Neural cell (in vitro differentiated cells): Measurements from ENCODE around the gene PIK3AP1.

Experiments used
- CTCF ChIP-seq: fragments of 450-650 bp; IDR thresholded peaks from 2 replicates; pipeline ENCODE4 v1.5.1; 2014; ENCODE audit warnings: antibody characterized with exemption, mild to moderate bottlenecking, moderate library complexity; ENCODE audit not compliant: poor library complexity, severe bottlenecking
- EP300 ChIP-seq: fragments of 450-650 bp; conservative IDR thresholded peaks from 2 replicates; pipeline ENCODE4 v1.6.1; 2014; ENCODE audit warnings: antibody characterized with exemption, mild to moderate bottlenecking, moderate library complexity; ENCODE audit not compliant: poor library complexity, severe bottlenecking
- EZH2 ChIP-seq: fragments of 200-600, 300-800 bp; shearing (Covaris generic), sonication (generic); IDR thresholded peaks from 2 replicates; pipeline ENCODE4 v1.6.1; 2014; ENCODE audit warnings: antibody characterized with exemption, low read length, borderline replicate concordance, mild to moderate bottlenecking; ENCODE audit not compliant: insufficient read depth, poor library complexity, severe bottlenecking
- TAF1 ChIP-seq: IDR thresholded peaks from 2 replicates; pipeline ENCODE4 v1.6.1; 2012; ENCODE audit warnings: low read depth

- no peak for TF ChIP-seq CTCF
- TF ChIP-seq EZH2: no peak
- no peak for TF ChIP-seq EP300
- no peak for TF ChIP-seq TAF1
These were observed 103.4 kb downstream of the PIK3AP1 start for GRCh38 chr10:96616961-96617360.
